ENCODE measurements around the gene SEMA5A. TPM values are rescaled to one million over a fixed set of nuclear protein-coding genes. Genes with fewer than 3 reads are reported as not detected.

Gene SEMA5A
- total RNA-seq, 2 donors from 2014 or later = 3.4 to 40.2 TPM

DNA sequence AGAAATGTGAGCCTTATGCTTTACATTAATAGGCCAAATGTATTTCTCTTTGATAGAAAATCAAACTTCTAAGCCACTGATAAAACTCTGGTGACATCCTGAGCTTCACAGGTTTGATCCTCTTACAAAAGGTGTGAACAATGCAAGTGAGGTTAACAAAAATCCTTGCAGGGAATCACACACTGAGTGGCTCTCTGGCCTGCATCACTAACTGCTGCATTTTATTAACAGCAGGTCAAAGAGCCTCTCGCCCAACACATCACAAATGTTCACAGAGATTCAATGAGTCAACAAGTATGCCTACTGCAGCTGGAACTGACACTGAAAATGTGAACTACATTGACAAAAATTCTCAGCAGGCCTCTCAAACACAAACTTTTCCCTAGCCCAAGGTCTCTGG lies 122.3 kb downstream of the SEMA5A start:
- Histone ChIP-seq H3K9me3 (no peaks in the 10 kb centered on the region), H3K4me3 (no peak overlapping the region), H3K4me1 (peaks cover 20% of the 10 kb centered on the region), H3K27me3 (no peaks in the 10 kb centered on the region), H3K27ac (peak overlapping the region; percentile 18 to 35 (median 30)), H3K36me3 (replicated peaks in 1 of 2; ENCODE audit: insufficient read depth in 1 of 2, low read depth in 2 of 2) (no peaks in the 10 kb centered on the region)
- peak in 3 of 4 donors; percentile 24 to 41 (median 25) for DNase-seq
- ATAC-seq = peak; percentile 53
- WGBS, 2 donors = 26 to 40% methylated on average over 1 of the region's 1 CpG
- intact Hi-C loops (cut with DNase I) = no loop called here
- no peak for TF ChIP-seq POLR2A (IDR thresholded peaks at IDR 0.05)
- TF ChIP-seq, protein P1, sequence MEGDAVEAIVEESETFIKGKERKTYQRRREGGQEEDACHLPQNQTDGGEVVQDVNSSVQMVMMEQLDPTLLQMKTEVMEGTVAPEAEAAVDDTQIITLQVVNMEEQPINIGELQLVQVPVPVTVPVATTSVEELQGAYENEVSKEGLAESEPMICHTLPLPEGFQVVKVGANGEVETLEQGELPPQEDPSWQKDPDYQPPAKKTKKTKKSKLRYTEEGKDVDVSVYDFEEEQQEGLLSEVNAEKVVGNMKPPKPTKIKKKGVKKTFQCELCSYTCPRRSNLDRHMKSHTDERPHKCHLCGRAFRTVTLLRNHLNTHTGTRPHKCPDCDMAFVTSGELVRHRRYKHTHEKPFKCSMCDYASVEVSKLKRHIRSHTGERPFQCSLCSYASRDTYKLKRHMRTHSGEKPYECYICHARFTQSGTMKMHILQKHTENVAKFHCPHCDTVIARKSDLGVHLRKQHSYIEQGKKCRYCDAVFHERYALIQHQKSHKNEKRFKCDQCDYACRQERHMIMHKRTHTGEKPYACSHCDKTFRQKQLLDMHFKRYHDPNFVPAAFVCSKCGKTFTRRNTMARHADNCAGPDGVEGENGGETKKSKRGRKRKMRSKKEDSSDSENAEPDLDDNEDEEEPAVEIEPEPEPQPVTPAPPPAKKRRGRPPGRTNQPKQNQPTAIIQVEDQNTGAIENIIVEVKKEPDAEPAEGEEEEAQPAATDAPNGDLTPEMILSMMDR (IDR thresholded peaks at IDR 0.05) = no peak

DNA sequence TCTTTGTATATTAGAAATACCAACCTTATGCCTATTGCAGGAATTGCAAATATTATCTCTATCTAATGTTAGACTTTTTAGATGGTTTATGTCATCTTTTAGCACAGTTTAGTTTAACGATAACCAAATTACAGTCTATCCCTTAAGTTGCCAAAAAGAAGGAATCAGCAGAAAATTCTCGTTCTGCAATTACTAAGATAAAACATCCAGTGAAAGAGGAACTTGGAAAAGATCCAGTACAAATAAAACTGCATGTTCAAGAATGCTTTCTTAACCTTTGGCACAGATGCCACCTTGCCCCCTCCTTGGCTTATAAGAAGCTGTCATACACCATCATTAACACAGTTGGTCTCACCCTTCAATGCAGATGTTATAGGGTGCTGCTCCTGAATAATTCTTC lies 124.0 kb downstream of the SEMA5A start:
- intact Hi-C loops (cut with DNase I) = no loop called here
- DNase-seq (peak in 1 of 4 donors; percentile 23), ATAC-seq (no peak)
- Histone ChIP-seq H3K9me3 (no peaks in the 10 kb centered on the region), H3K4me1 (peaks cover 20% of the 10 kb centered on the region), H3K27ac (no peak overlapping the region), H3K27me3 (no peaks in the 10 kb centered on the region), H3K4me3 (no peak overlapping the region), H3K36me3 (replicated peaks in 1 of 2; ENCODE audit: insufficient read depth in 1 of 2, low read depth in 2 of 2) (no peaks in the 10 kb centered on the region)
- 7 to 9% methylated on average over 2 of the region's 2 CpGs for WGBS, 2 donors
- no peak for TF ChIP-seq POLR2A (IDR thresholded peaks at IDR 0.05)
- TF ChIP-seq, protein P1 (IDR thresholded peaks at IDR 0.05) = no peak

DNA sequence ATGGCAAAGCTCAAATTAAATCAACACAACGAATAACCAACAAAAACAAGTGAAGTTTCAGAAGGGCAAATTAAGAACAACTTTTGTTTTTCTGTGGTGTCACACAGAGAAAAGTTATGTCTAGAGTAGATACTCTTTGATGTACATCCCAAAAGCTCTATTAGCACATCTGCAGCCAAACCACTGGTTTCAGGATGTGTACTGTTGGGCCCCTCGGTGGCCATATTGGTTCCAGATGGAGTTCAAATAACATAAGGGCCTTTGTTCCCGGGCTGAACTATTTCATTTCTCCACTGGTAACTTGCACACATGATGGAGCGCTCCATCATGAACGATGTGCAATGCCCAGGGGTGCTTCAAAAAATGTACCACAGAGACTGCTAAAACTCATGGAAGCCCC lies 126.1 kb downstream of the SEMA5A start:
- WGBS, 2 donors = 89% methylated on average over 5 of the region's 5 CpGs
- no peaks in the 10 kb centered on the region for H3K36me3 ChIP-seq (replicated peaks in 1 of 2; ENCODE audit: insufficient read depth in 1 of 2, low read depth in 2 of 2)
- no peak overlapping the region for H3K27ac ChIP-seq
- H3K27me3 ChIP-seq = no peaks in the 10 kb centered on the region
- ATAC-seq = no peak
- peaks cover 20% of the 10 kb centered on the region for H3K4me1 ChIP-seq
- intact Hi-C loops (cut with DNase I) = no loop called here
- TF ChIP-seq, protein P1 (IDR thresholded peaks at IDR 0.05) = no peak
- no peak for TF ChIP-seq POLR2A (IDR thresholded peaks at IDR 0.05)
- no peak overlapping the region for H3K4me3 ChIP-seq
- DNase-seq = no peak
- no peaks in the 10 kb centered on the region for H3K9me3 ChIP-seq

DNA sequence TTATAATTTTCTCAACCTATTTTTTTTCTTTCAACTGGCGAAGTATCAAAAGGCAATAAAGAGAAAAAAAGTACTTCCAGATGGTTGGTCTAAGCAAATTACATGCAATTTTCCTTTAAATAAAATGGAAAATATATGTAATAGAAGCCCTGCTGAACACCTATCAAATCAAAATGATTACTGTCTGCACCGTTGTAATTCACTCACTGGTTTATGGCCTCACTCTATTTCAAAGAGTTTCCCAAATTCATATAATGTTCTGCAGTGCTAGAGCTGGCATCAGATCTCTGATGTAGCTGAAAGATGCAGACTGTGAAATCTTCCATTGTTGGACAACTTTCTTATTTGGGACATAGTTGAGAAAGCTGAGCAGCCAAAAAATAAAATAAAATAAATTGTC lies 130.3 kb downstream of the SEMA5A start:
- H3K4me3 ChIP-seq = no peak overlapping the region
- H3K27ac ChIP-seq = no peak overlapping the region
- H3K9me3 ChIP-seq = no peaks in the 10 kb centered on the region
- H3K4me1 ChIP-seq = peaks cover 9% of the 10 kb centered on the region
- no peaks in the 10 kb centered on the region for H3K36me3 ChIP-seq (replicated peaks in 1 of 2; ENCODE audit: insufficient read depth in 1 of 2, low read depth in 2 of 2)
- ATAC-seq = no peak
- no peak for DNase-seq
- intact Hi-C loops (cut with DNase I) = no loop called here
- no peaks in the 10 kb centered on the region for H3K27me3 ChIP-seq
- WGBS, 2 donors = 40 to 85% methylated on average over 2 of the region's 2 CpGs
- no peak for TF ChIP-seq POLR2A (IDR thresholded peaks at IDR 0.05)
- TF ChIP-seq, protein P1 (IDR thresholded peaks at IDR 0.05) = no peak

DNA sequence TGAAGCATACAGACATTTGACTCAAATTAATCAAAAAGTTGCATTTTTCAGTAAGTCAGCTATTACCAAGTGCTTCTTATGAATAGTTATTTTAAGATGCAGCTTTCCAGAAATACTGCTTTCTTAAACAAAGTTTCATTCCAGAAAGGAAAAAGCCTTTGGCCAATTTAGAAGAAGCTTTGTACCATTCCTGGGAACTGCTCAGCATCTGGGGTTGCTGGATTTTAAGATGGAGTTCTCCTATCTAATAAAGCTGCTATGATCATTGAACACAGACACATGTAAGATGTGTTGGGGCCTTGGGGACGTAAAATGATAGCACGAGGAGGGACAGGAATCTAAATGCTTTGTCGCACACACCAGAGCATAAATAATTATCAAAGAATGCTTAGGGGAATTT lies 130.8 kb downstream of the SEMA5A start:
- intact Hi-C loops (cut with DNase I) = no loop called here
- DNase-seq = no peak
- no peak for ATAC-seq
- Histone ChIP-seq H3K36me3 (replicated peaks in 1 of 2; ENCODE audit: insufficient read depth in 1 of 2, low read depth in 2 of 2) (no peaks in the 10 kb centered on the region), H3K27ac (no peak overlapping the region), H3K4me1 (peaks cover 13% of the 10 kb centered on the region), H3K27me3 (no peaks in the 10 kb centered on the region), H3K4me3 (no peak overlapping the region), H3K9me3 (no peaks in the 10 kb centered on the region)
- TF ChIP-seq, protein P1 (IDR thresholded peaks at IDR 0.05) = no peak
- TF ChIP-seq POLR2A (IDR thresholded peaks at IDR 0.05) = no peak
- WGBS, 2 donors = 82 to 83% methylated on average over 3 of the region's 3 CpGs
